HepG2 (cell line): ENCODE measurements around the gene ZKSCAN4. TPM values are rescaled to one million over a fixed set of nuclear protein-coding genes. Genes with fewer than 3 reads are reported as not detected.
A peak's percentile ranks its signal among the peaks of the same experiment; 100 is the strongest.

Experiments used
- BORCS8-MEF2B ChIP-seq: sonication (generic); formaldehyde crosslinking; IDR thresholded peaks from 2 replicates; pipeline ENCODE4 v1.8.0; 2022; ENCODE audit warnings: mild to moderate bottlenecking, missing genetic modification reagents
- CHCHD3 ChIP-seq: sonication (generic); formaldehyde crosslinking; IDR thresholded peaks from 2 replicates; pipeline ENCODE4 v1.8.0; 2022; ENCODE audit warnings: mild to moderate bottlenecking, missing genetic modification reagents, moderate library complexity
- CSRNP2 ChIP-seq: sonication (generic); formaldehyde crosslinking; conservative IDR thresholded peaks from 2 replicates; pipeline ENCODE4 v1.8.0; 2022; ENCODE audit warnings: low read depth, missing genetic modification reagents
- GATAD1 ChIP-seq: IDR thresholded peaks from 2 replicates; pipeline ENCODE4 v1.6.1; 2016; ENCODE audit warnings: missing genetic modification reagents, missing compliant biosample characterization
- KAT7 ChIP-seq: IDR thresholded peaks from 2 replicates; pipeline ENCODE4 v1.6.1; 2018; ENCODE audit warnings: borderline replicate concordance, missing compliant biosample characterization
- NFYB ChIP-seq: sonication (generic); formaldehyde crosslinking; IDR thresholded peaks from 2 replicates; pipeline ENCODE4 v1.4.0; 2020; ENCODE audit warnings: missing genetic modification reagents
- PHF21A ChIP-seq: sonication (generic); formaldehyde crosslinking; IDR thresholded peaks from 2 replicates; pipeline ENCODE4 v1.5.0; 2020; ENCODE audit warnings: mild to moderate bottlenecking, missing genetic modification reagents
- RAD21 ChIP-seq: fragments of 450-650 bp; formaldehyde crosslinking; IDR thresholded peaks from 2 replicates; pipeline ENCODE4 v1.5.0; 2020; ENCODE audit warnings: mild to moderate bottlenecking
- SIX1 ChIP-seq: sonication (generic); formaldehyde crosslinking; IDR thresholded peaks from 2 replicates; pipeline ENCODE4 v1.4.0; 2020; ENCODE audit warnings: missing genetic modification reagents, borderline replicate concordance
- SNAPC2 ChIP-seq: sonication (generic); formaldehyde crosslinking; IDR thresholded peaks from 2 replicates; pipeline ENCODE4 v1.8.1; 2022; ENCODE audit warnings: mild to moderate bottlenecking, missing genetic modification reagents
- SP140L ChIP-seq: sonication (generic); formaldehyde crosslinking; IDR thresholded peaks from 2 replicates; pipeline ENCODE4 v1.4.0; 2020; ENCODE audit warnings: missing genetic modification reagents, borderline replicate concordance
- ZBTB26 ChIP-seq: IDR thresholded peaks from 2 replicates; pipeline ENCODE4 v1.6.1; 2016; ENCODE audit warnings: missing compliant biosample characterization, missing genetic modification reagents, borderline replicate concordance
- ZBTB4 ChIP-seq: sonication (generic); formaldehyde crosslinking; IDR thresholded peaks from 2 replicates; pipeline ENCODE4 v1.4.0; 2020; ENCODE audit warnings: missing genetic modification reagents, mild to moderate bottlenecking, borderline replicate concordance
- ZFP37 ChIP-seq: sonication (generic); formaldehyde crosslinking; IDR thresholded peaks from 2 replicates; pipeline ENCODE4 v1.4.0; 2020; ENCODE audit warnings: missing genetic modification reagents, borderline replicate concordance
- ZNF24 ChIP-seq: fragments of 450-650 bp; IDR thresholded peaks from 2 replicates; pipeline ENCODE4 v1.6.1; 2017; ENCODE audit warnings: antibody characterized with exemption, mild to moderate bottlenecking
- ZNF264 ChIP-seq: sonication (generic); formaldehyde crosslinking; IDR thresholded peaks from 2 replicates; pipeline ENCODE4 v1.4.0; 2020; ENCODE audit warnings: missing genetic modification reagents
- ZNF510 ChIP-seq: sonication (generic); formaldehyde crosslinking; IDR thresholded peaks from 2 replicates; pipeline ENCODE4 v1.4.0; 2020; ENCODE audit warnings: low read depth, mild to moderate bottlenecking, missing genetic modification reagents
- ZNF746 ChIP-seq: sonication (generic); formaldehyde crosslinking; IDR thresholded peaks from 2 replicates; pipeline ENCODE4 v1.8.0; 2022; ENCODE audit warnings: mild to moderate bottlenecking, missing genetic modification reagents
- ZNF790 ChIP-seq: sonication (generic); formaldehyde crosslinking; IDR thresholded peaks from 2 replicates; pipeline ENCODE4 v1.8.0; 2022; ENCODE audit warnings: missing genetic modification reagents, mild to moderate bottlenecking, borderline replicate concordance
- ZNF883 ChIP-seq: sonication (generic); formaldehyde crosslinking; IDR thresholded peaks from 2 replicates; pipeline ENCODE4 v1.5.1; 2020; ENCODE audit warnings: mild to moderate bottlenecking, missing genetic modification reagents; ENCODE audit errors: not compliant biosample characterization
- polyA plus RNA-seq, 8 experiments: library from polyadenylated mRNA; depleted of rRNA in 3 of 8; stranded (reverse) in 7 of 8; unstranded in 1 of 8; fragments of >200 nt; fragmentation: Illumina TruSeq in 4 of 8; extraction: Trizol in 4 of 8; gene quantifications; 2 replicates each; pipeline versions ENCODE4 v1.2.1 to v1.2.3, GENCODE V29; 2011 to 2016; ENCODE audit warnings: low read depth in 4 of 8, missing spikeins in 1 of 8, mixed read lengths in 1 of 8; ENCODE audit not compliant: insufficient read depth in 1 of 8
- total RNA-seq, 5 experiments: library from RNA; depleted of rRNA; stranded (reverse); fragments of >200 nt; fragmentation: Illumina TruSeq; extraction: Trizol; gene quantifications; 2 replicates each; pipeline ENCODE4 v1.2.3, GENCODE V29; 2016; ENCODE audit warnings: low read depth in 1 of 5
- TF ChIP-seq, protein P1 (sequence below): sonication (generic); formaldehyde crosslinking; IDR thresholded peaks from 2 replicates; pipeline ENCODE4 v1.4.0; 2020; ENCODE audit warnings: missing genetic modification reagents, borderline replicate concordance

The ZKSCAN4 gene
- total and polyA plus RNA-seq, 2 of the 13 experiments (the other 11 are each of a cell fraction or from before 2014, with no cell fraction given), result 2.9 to 7.8 TPM

DNA sequence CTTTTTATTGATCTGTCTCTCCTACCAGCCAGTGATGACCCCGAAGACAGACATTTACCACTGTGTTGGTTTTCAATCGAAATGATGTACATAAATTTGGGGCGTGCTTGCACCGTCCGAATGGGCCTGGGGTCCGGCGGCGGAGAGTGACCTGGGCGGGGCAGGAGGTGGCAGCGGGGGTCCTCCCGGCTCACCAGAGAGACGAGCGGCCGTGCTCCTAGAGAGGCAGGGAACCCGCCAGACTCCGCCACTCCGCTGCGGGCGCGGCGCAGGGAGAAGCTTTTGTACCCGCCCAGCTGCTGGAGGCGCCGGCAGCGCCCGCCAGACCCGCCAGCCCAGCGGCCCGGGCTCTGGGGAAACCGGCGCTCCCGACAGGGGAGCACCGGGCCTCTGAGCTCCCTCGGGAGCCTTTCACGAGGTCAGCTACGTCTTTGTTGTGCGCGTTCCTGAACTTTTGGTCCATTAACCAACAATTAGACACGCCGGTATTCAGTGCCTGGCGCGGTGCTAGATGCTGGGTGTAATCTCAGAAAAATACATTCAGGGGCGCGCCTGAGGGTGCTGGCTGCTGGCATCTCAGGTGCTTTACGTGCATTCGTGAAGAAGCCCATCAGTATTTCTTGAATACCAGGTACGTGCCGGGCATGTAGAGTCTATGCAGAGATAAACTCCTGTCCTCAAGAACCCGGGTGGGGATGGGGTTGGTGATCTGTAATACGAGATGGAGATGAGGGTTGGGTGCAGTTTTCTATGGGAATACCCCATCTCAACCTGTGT lies 29.4 kb upstream of the ZKSCAN4 start, which contains the start of gene PGBD1 (continued):
- TF ChIP-seq ZNF746 (CRISPR knock-in tag) (peak; percentile 57; the same call in 1 of the 2 replicates), RAD21 (CRISPR knock-in tag) (peak; percentile 76), SIX1 (CRISPR knock-in tag) (no peak; the same call in 1 of the 2 replicates), GATAD1 (CRISPR knock-in tag) (peak; percentile 85), CHCHD3 (no peak), PHF21A (CRISPR knock-in tag) (peak; percentile 85), ZBTB4 (CRISPR knock-in tag) (no peak), SP140L (CRISPR knock-in tag) (no peak), NFYB (CRISPR knock-in tag) (no peak), SNAPC2 (CRISPR knock-in tag) (peak; percentile 64; the same call in 1 of the 2 replicates), ZNF790 (CRISPR knock-in tag) (no peak), ZNF24 (peak; percentile 60; the same call in 1 of the 2 replicates), ZBTB26 (CRISPR knock-in tag) (peak; percentile 73; the same call in 1 of the 2 replicates), KAT7 (CRISPR knock-in tag) (peak; percentile 97), ZNF264 (no peak), ZNF883 (peak; percentile 75), BORCS8-MEF2B (CRISPR knock-in tag) (0 out of 2 replicates have a peak, but pooled peaks have one; percentile 35), ZFP37 (0 out of 2 replicates have a peak, but pooled peaks have one; percentile 26), ZNF510 (CRISPR knock-in tag) (0 out of 2 replicates have a peak, but pooled peaks have one; percentile 63), CSRNP2 (no peak)
- TF ChIP-seq, protein P1, sequence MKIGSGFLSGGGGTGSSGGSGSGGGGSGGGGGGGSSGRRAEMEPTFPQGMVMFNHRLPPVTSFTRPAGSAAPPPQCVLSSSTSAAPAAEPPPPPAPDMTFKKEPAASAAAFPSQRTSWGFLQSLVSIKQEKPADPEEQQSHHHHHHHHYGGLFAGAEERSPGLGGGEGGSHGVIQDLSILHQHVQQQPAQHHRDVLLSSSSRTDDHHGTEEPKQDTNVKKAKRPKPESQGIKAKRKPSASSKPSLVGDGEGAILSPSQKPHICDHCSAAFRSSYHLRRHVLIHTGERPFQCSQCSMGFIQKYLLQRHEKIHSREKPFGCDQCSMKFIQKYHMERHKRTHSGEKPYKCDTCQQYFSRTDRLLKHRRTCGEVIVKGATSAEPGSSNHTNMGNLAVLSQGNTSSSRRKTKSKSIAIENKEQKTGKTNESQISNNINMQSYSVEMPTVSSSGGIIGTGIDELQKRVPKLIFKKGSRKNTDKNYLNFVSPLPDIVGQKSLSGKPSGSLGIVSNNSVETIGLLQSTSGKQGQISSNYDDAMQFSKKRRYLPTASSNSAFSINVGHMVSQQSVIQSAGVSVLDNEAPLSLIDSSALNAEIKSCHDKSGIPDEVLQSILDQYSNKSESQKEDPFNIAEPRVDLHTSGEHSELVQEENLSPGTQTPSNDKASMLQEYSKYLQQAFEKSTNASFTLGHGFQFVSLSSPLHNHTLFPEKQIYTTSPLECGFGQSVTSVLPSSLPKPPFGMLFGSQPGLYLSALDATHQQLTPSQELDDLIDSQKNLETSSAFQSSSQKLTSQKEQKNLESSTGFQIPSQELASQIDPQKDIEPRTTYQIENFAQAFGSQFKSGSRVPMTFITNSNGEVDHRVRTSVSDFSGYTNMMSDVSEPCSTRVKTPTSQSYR (CRISPR knock-in tag), result no peak
